ENCODE measurements around the gene MRM3. TPM values are rescaled to one million over a fixed set of nuclear protein-coding genes. Genes with fewer than 3 reads are reported as not detected.

The MRM3 gene
- total RNA-seq, 1 donor from 2014 or later = 12.3 TPM

GRCh38 chr17:797236-797840 lies 15.2 kb downstream of the MRM3 start:
- Histone ChIP-seq H3K4me3 (no peak overlapping the region), H3K27ac (no peak overlapping the region), H3K4me1 (peaks cover 14% of the 10 kb centered on the region), H3K36me3 (peaks cover 14% of the 10 kb centered on the region), H3K9me3 (no peaks in the 10 kb centered on the region), H3K27me3 (ENCODE audit: low read depth) (no peaks in the 10 kb centered on the region)
- ATAC-seq (peak; percentile 8 to 14), DNase-seq (no peak)
- intact Hi-C loops (cut with DNase I) = no loop called here
- TF ChIP-seq, protein P1, sequence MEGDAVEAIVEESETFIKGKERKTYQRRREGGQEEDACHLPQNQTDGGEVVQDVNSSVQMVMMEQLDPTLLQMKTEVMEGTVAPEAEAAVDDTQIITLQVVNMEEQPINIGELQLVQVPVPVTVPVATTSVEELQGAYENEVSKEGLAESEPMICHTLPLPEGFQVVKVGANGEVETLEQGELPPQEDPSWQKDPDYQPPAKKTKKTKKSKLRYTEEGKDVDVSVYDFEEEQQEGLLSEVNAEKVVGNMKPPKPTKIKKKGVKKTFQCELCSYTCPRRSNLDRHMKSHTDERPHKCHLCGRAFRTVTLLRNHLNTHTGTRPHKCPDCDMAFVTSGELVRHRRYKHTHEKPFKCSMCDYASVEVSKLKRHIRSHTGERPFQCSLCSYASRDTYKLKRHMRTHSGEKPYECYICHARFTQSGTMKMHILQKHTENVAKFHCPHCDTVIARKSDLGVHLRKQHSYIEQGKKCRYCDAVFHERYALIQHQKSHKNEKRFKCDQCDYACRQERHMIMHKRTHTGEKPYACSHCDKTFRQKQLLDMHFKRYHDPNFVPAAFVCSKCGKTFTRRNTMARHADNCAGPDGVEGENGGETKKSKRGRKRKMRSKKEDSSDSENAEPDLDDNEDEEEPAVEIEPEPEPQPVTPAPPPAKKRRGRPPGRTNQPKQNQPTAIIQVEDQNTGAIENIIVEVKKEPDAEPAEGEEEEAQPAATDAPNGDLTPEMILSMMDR (IDR thresholded peaks at IDR 0.05) = no peak

DNA sequence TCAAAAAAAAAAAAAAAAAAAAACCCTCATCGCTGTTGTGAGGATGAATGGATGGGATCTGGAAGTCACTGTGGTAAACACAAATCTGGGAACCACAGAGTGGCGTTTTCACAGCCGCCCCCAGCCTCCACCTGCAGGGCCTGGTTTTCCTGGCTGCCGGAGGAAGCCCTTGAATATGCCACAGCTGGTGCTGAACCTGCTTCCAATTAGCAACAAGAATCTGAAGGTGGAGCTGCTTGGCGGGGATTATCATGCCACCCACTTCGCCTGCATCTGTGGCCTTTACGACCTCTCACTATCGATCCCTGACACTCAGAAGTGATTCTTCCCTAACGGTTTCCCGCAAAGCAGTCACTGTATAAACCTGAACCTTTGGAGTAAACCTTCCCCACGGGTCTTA lies 16.1 kb downstream of the MRM3 start:
- no peaks in the 10 kb centered on the region for H3K27me3 ChIP-seq (ENCODE audit: low read depth)
- H3K4me3 ChIP-seq = no peak overlapping the region
- TF ChIP-seq, protein P1 (IDR thresholded peaks at IDR 0.05) = no peak
- no peaks in the 10 kb centered on the region for H3K9me3 ChIP-seq
- intact Hi-C loops (cut with DNase I) = no loop called here
- DNase-seq (no peak), ATAC-seq (no peak)
- H3K4me1 ChIP-seq = peaks cover 14% of the 10 kb centered on the region
- H3K27ac ChIP-seq = no peak overlapping the region
- peaks cover 19% of the 10 kb centered on the region for H3K36me3 ChIP-seq

- Histone ChIP-seq H3K27me3 (ENCODE audit: low read depth) (no peaks in the 10 kb centered on the region), H3K27ac (no peak overlapping the region), H3K4me1 (peaks cover 14% of the 10 kb centered on the region), H3K9me3 (no peaks in the 10 kb centered on the region), H3K4me3 (no peak overlapping the region), H3K36me3 (peaks cover 26% of the 10 kb centered on the region)
- TF ChIP-seq, protein P1 (IDR thresholded peaks at IDR 0.05) = no peak
- DNase-seq (no peak), ATAC-seq (no peak)
- intact Hi-C loops (cut with DNase I) = no loop called here
Observed at GRCh38 chr17:799261-799660, 17.1 kb downstream of the MRM3 start.

DNA sequence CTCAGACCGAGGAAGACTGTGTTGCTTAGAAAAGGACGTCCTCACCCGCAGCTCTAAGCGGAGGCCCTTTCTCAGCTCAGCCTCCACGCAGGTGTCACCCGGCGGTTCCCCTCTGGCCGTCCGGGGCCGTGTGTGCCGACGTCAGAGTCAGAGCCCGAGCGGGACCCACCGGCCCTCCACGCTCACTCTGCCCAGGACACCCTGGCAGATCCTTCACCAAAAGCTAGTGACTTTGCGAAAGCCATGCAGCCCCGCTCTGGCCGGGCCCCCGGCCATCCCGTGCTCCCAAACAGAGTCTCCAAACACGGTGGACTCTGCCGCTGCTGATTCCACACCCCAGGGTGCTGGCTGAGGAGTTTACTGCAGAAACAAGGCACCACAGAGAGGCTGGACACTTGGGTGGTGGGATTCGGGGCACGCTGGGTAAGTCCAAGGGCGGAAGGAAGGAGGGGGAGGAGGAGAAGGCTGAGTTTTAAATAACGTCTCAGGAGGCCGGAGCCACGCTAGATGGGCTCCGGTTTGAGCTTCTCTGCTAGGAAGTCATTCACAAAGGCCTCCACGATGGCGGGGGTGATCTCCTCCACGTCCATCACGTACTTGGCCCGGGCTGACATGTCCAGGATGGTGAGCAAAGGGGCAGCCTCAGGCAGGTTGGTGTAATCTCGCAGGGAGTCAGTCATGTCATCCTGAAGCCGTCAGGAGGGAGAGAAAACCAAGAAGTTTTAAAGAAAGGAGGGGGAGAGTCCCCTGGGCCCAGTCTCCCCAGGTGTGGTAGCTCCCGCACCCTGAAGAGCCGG lies 18.5 kb downstream of the MRM3 start:
- Histone ChIP-seq H3K36me3 (peaks cover 35% of the 10 kb centered on the region), H3K4me1 (no peaks in the 10 kb centered on the region), H3K27ac (no peak overlapping the region), H3K4me3 (no peak overlapping the region), H3K9me3 (no peaks in the 10 kb centered on the region), H3K27me3 (ENCODE audit: low read depth) (no peaks in the 10 kb centered on the region)
- TF ChIP-seq, protein P1 (IDR thresholded peaks at IDR 0.05) = no peak
- DNase-seq (no peak), ATAC-seq (no peak)
- intact Hi-C loops (cut with DNase I) = no loop called here

DNA sequence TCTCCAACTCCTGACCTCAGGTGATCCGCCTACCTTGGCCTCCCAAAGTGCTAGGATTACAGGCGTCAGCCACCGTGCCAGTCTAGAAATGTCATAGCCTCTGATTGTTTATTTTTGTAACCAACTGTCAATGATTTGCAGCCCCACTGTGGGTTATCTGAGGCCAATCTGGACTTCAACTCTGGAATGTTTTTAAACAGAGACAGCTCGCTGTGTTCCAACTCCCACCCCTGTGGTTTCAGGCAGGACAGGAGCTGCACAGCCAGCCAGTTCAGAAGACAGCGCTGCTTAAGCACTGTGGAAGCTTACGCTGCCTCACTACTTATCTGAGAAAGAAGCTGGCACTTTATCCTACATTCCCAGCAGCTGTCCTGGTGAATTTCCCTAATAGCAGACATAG lies 19.5 kb downstream of the MRM3 start:
- Histone ChIP-seq H3K27me3 (ENCODE audit: low read depth) (no peaks in the 10 kb centered on the region), H3K4me1 (no peaks in the 10 kb centered on the region), H3K4me3 (no peak overlapping the region), H3K27ac (no peak overlapping the region), H3K36me3 (peaks cover 35% of the 10 kb centered on the region), H3K9me3 (no peaks in the 10 kb centered on the region)
- intact Hi-C loops (cut with DNase I) = no loop called here
- no peak for DNase-seq
- ATAC-seq = no peak
- TF ChIP-seq, protein P1 (IDR thresholded peaks at IDR 0.05) = no peak
